ENCODE results near the gene ZYX.

ZYX gene, protein sequence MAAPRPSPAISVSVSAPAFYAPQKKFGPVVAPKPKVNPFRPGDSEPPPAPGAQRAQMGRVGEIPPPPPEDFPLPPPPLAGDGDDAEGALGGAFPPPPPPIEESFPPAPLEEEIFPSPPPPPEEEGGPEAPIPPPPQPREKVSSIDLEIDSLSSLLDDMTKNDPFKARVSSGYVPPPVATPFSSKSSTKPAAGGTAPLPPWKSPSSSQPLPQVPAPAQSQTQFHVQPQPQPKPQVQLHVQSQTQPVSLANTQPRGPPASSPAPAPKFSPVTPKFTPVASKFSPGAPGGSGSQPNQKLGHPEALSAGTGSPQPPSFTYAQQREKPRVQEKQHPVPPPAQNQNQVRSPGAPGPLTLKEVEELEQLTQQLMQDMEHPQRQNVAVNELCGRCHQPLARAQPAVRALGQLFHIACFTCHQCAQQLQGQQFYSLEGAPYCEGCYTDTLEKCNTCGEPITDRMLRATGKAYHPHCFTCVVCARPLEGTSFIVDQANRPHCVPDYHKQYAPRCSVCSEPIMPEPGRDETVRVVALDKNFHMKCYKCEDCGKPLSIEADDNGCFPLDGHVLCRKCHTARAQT

DNA sequence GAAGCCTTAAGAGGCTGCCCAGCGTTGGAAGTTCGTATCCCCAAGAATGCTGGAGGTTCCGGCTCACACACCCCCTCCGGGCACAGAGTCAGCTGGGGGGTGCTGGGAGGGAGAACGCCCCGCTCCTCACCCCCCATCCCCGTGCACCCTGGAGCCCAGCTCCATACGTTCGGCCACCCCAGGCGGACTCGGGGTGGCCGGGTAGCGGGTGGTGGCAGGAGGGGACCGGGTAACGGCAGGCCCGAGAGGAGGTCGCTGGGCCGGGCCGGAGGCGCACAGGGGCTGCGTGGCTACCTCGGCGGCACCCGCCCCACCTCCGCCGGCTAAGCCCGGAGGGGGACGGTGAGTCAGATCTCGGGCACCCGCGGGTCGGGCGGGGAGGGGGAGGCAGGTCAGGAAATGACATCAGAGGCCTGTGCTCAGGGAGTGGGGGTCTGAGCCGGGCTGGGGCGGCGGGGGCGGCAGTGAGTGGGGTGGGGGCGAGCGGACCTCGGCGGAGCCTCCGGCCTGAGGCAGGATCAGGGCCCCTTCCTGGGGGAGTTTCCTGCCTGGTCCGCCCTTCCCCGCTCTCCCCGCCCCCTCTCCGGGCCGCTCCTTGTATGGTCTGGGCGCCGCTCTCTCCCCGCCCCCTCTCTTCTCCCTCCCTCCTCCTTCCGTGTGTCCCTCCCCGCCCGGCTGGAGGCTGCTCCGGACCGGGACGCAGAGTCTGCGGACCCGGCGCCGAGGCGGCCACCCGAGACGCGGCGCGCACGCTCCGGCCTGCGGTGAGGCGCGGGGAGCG is at the start of gene ZYX:
Gene ZYX, plus strand, starts transcription at position 700 of the 781 bp plus-strand sequence. CDS start 227 bp downstream, outside the sequence.
- ATAC-seq (ENCODE audit: low read depth) (peak; percentile 72), DNase-seq (ENCODE audit: low spot score) (peak; percentile 94)
- Histone ChIP-seq H3K27me3 (ENCODE audit: insufficient read depth, poor library complexity, severe bottlenecking) (no peaks in the 10 kb centered on the region), H3K27ac (ENCODE audit: poor library complexity, severe bottlenecking) (peak within 1 kb of the TSS; percentile 92), H3K36me3 (ENCODE audit: low read depth) (peaks cover 38% of the 10 kb centered on the region), H3K9me3 (ENCODE audit: severe bottlenecking) (no peaks in the 10 kb centered on the region), H3K4me3 (ENCODE audit: severe bottlenecking) (peak within 1 kb of the TSS; percentile 91), H3K4me1 (ENCODE audit: insufficient read depth, poor library complexity, severe bottlenecking) (peaks cover 19% of the 10 kb centered on the region)
- TF ChIP-seq, protein P1, sequence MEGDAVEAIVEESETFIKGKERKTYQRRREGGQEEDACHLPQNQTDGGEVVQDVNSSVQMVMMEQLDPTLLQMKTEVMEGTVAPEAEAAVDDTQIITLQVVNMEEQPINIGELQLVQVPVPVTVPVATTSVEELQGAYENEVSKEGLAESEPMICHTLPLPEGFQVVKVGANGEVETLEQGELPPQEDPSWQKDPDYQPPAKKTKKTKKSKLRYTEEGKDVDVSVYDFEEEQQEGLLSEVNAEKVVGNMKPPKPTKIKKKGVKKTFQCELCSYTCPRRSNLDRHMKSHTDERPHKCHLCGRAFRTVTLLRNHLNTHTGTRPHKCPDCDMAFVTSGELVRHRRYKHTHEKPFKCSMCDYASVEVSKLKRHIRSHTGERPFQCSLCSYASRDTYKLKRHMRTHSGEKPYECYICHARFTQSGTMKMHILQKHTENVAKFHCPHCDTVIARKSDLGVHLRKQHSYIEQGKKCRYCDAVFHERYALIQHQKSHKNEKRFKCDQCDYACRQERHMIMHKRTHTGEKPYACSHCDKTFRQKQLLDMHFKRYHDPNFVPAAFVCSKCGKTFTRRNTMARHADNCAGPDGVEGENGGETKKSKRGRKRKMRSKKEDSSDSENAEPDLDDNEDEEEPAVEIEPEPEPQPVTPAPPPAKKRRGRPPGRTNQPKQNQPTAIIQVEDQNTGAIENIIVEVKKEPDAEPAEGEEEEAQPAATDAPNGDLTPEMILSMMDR (IDR thresholded peaks at IDR 0.05; ENCODE audit: poor library complexity, severe bottlenecking), result peak; percentile 1

DNA sequence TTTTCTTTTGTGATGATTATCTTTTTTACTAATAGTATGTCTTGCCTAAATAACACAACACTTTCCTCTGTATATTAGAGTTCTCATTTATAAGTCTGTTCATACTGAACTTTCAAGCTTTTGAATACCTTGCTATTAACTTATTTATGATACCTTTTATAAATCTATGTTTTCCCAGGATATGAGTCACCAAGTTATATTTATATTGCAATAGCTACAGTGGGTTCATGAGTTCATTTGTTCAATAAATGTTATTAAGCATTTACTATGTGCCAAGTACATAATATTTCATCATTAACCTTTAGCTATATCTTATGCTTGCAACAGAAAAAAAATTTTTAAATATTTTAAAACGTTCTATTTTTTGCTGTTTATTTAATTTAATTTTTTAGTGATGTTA is 46.9 kb upstream of the ZYX start:
- DNase-seq (ENCODE audit: low spot score) (no peak), ATAC-seq (ENCODE audit: low read depth) (peak; percentile 41)
- H3K4me3 ChIP-seq (ENCODE audit: severe bottlenecking), result no peak overlapping the region
- peaks cover 31% of the 10 kb centered on the region for H3K4me1 ChIP-seq (ENCODE audit: insufficient read depth, poor library complexity, severe bottlenecking)
- no peaks in the 10 kb centered on the region for H3K9me3 ChIP-seq (ENCODE audit: severe bottlenecking)
- H3K27ac ChIP-seq (ENCODE audit: poor library complexity, severe bottlenecking), result no peak overlapping the region
- TF ChIP-seq, protein P1 (IDR thresholded peaks at IDR 0.05; ENCODE audit: poor library complexity, severe bottlenecking), result no peak
- H3K36me3 ChIP-seq (ENCODE audit: low read depth), result no peaks in the 10 kb centered on the region
- no peaks in the 10 kb centered on the region for H3K27me3 ChIP-seq (ENCODE audit: insufficient read depth, poor library complexity, severe bottlenecking)

DNA sequence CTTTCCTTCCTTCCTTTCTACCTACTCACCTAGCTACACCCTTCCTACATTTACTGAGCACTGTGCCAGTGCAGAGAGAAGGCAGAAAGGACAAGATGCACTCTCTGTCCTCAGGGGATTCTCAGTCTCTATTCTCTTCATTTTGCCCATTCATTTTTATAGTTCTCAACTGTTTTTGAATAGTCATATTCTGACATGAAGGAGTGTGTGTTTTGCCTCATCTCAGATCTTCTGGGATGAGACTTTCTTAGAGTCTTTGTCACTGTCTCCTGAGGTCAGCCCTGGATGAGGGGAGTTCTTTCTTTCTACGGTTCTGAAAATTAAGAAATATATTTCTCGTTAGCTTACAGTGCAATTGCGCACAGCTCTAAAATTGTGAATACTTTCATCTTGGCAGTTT is 43.9 kb upstream of the ZYX start:
- TF ChIP-seq, protein P1 (IDR thresholded peaks at IDR 0.05; ENCODE audit: poor library complexity, severe bottlenecking), result no peak

DNA sequence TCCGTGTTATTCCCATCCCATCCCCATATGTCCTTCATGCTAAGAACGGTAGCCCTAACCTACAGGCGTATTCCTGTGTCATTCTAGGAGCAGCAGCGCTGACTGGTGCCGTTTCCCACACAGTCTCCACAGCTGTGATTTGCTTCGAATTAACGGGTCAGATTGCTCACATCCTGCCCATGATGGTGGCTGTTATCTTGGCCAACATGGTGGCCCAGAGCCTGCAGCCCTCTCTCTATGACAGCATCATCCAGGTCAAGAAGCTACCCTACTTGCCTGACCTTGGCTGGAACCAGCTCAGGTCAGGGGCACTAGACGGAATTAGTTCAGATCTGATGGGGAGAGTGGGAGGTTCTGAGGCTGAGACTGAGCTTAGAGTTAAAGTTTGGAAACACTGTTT is 39.3 kb upstream of the ZYX start:
- H3K36me3 ChIP-seq (ENCODE audit: low read depth), result no peaks in the 10 kb centered on the region
- no peak for DNase-seq (ENCODE audit: low spot score)
- no peaks in the 10 kb centered on the region for H3K9me3 ChIP-seq (ENCODE audit: severe bottlenecking)
- ATAC-seq (ENCODE audit: low read depth), result no peak
- H3K27ac ChIP-seq (ENCODE audit: poor library complexity, severe bottlenecking), result no peak overlapping the region
- no peaks in the 10 kb centered on the region for H3K4me1 ChIP-seq (ENCODE audit: insufficient read depth, poor library complexity, severe bottlenecking)
- H3K4me3 ChIP-seq (ENCODE audit: severe bottlenecking), result no peak overlapping the region
- no peaks in the 10 kb centered on the region for H3K27me3 ChIP-seq (ENCODE audit: insufficient read depth, poor library complexity, severe bottlenecking)
- TF ChIP-seq, protein P1 (IDR thresholded peaks at IDR 0.05; ENCODE audit: poor library complexity, severe bottlenecking), result no peak

More for the DNA sequence above, 43.9 kb upstream of the ZYX start:
- no peak for ATAC-seq (ENCODE audit: low read depth)
- Histone ChIP-seq H3K4me1 (ENCODE audit: insufficient read depth, poor library complexity, severe bottlenecking) (peaks cover 17% of the 10 kb centered on the region), H3K27me3 (ENCODE audit: insufficient read depth, poor library complexity, severe bottlenecking) (no peaks in the 10 kb centered on the region), H3K36me3 (ENCODE audit: low read depth) (no peaks in the 10 kb centered on the region), H3K9me3 (ENCODE audit: severe bottlenecking) (no peaks in the 10 kb centered on the region), H3K4me3 (ENCODE audit: severe bottlenecking) (no peak overlapping the region), H3K27ac (ENCODE audit: poor library complexity, severe bottlenecking) (no peak overlapping the region)
- no peak for DNase-seq (ENCODE audit: low spot score)

Data from RWPE2 (cell line).